NCI-H2227 (cell line): ENCODE results near the gene RESF1.

Source experiments
- DNase-seq: peaks from one replicate; lab custom pipeline; 2025; ENCODE audit not compliant: unreplicated experiment; lab: John Stamatoyannopoulos, UW

The RESF1 gene

DNA sequence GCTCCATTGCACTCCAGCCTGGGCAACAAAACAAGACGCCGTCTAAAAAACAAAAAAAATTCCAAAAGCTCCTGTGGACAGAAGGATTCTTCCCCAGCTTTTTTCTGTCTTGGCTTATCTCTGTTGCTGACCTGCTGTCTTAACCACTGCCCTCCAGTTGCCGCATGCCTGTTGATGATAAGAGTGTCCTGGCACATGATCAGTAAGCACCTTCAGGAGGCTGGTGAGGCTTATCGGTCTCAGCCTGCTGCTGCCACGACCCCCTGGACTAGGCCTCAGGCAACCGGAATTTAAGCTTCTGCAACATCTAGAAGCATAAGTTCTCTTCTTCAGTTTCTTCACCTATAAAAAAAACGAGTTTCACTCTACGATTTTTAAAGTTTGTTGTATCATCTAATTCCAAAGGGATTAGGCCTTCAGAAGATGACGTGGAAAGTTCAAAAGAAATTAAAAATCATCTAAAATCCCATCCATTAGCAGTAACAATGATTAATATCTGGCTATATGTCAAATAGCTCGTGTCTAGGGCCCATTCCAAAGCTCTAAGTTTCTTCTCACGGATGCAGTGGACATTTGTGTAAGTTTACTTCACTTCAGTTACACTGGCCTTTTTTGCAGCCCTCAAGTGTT, 46.4 kb downstream of the RESF1 start:
- DNase-seq: no peak
